ENCODE data around the gene TP63. TPM values are rescaled to one million over a fixed set of nuclear protein-coding genes. Genes with fewer than 3 reads are reported as not detected.

TP63 gene
- polyA plus RNA-seq, 1 experiment: not detected

DNA sequence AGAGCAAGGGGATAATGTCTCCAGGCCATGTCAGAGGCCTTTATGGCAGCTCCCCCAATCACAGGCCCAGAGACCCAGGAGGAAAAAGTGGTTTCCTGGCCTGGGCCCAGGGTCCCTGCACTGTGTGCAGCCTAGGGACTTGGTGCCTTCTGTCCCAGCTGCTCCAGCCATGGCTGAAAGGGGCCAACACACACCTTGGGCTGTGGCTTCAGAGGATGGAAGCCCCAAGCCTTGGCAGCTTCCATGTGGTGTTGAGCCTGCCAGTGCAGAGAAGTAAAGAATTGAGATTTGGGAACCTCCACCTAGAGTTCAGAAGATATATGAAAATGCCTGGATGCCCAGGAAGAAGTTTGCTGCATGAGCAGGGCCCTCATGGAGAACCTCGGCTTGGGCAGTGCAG lies 18.1 kb upstream of the TP63 start:
- TF ChIP-seq, protein P1, sequence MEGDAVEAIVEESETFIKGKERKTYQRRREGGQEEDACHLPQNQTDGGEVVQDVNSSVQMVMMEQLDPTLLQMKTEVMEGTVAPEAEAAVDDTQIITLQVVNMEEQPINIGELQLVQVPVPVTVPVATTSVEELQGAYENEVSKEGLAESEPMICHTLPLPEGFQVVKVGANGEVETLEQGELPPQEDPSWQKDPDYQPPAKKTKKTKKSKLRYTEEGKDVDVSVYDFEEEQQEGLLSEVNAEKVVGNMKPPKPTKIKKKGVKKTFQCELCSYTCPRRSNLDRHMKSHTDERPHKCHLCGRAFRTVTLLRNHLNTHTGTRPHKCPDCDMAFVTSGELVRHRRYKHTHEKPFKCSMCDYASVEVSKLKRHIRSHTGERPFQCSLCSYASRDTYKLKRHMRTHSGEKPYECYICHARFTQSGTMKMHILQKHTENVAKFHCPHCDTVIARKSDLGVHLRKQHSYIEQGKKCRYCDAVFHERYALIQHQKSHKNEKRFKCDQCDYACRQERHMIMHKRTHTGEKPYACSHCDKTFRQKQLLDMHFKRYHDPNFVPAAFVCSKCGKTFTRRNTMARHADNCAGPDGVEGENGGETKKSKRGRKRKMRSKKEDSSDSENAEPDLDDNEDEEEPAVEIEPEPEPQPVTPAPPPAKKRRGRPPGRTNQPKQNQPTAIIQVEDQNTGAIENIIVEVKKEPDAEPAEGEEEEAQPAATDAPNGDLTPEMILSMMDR (IDR thresholded peaks at IDR 0.05; ENCODE audit: low read depth, low read length): no peak
- no peak for DNase-seq (ENCODE audit: low read depth, low spot score)
- H3K4me3 ChIP-seq (ENCODE audit: low read depth, low read length): no peak overlapping the region
- no peaks in the 10 kb centered on the region for H3K9me3 ChIP-seq (ENCODE audit: control insufficient read depth, insufficient read depth, low read length)
- H3K27me3 ChIP-seq (ENCODE audit: control insufficient read depth, insufficient read depth, low read length): no peaks in the 10 kb centered on the region
- ChIA-PET CTCF (no interaction called here), POLR2A (no interaction called here)
- H3K27ac ChIP-seq (ENCODE audit: low read depth, low read length): no peak overlapping the region

- ChIA-PET CTCF (no interaction called here), POLR2A (no interaction called here)
- H3K27me3 ChIP-seq (ENCODE audit: control insufficient read depth, insufficient read depth, low read length): no peaks in the 10 kb centered on the region
- H3K4me3 ChIP-seq (ENCODE audit: low read depth, low read length): no peak overlapping the region
- TF ChIP-seq, protein P1 (IDR thresholded peaks at IDR 0.05; ENCODE audit: low read depth, low read length): no peak
- no peaks in the 10 kb centered on the region for H3K9me3 ChIP-seq (ENCODE audit: control insufficient read depth, insufficient read depth, low read length)
- no peak for DNase-seq (ENCODE audit: low read depth, low spot score)
- no peak overlapping the region for H3K27ac ChIP-seq (ENCODE audit: low read depth, low read length)
Observed at GRCh38 chr3:189621948-189622603, 9.1 kb upstream of the TP63 start.

DNA sequence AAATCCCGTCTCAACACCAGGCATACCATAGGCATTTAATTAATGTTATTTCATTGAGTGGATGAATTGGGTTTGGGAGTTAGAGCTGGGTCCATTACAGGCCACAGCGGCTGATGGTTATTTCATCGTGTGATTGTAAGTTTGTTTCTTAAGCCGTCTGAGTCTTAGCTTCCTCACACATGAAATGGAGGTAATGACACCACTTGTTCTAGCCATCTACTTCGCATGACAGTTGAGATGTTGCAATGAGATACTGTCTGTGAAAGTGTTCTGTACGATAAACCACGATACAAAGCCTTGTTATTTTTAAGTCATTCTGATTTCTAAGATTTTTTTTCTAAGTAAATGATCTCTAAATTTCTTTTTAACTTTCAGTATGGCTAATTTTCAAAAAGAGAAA lies 8.6 kb upstream of the TP63 start:
- POLR2A ChIA-PET: no interaction called here

GRCh38 chr3:189624130-189624529 lies 7.1 kb upstream of the TP63 start:
- Histone ChIP-seq H3K9me3 (ENCODE audit: control insufficient read depth, insufficient read depth, low read length) (no peaks in the 10 kb centered on the region), H3K27me3 (ENCODE audit: control insufficient read depth, insufficient read depth, low read length) (no peaks in the 10 kb centered on the region), H3K4me3 (ENCODE audit: low read depth, low read length) (no peak overlapping the region), H3K27ac (ENCODE audit: low read depth, low read length) (no peak overlapping the region)
- TF ChIP-seq, protein P1 (IDR thresholded peaks at IDR 0.05; ENCODE audit: low read depth, low read length): no peak
- ChIA-PET POLR2A (no interaction called here), CTCF (no interaction called here)
- no peak for DNase-seq (ENCODE audit: low read depth, low spot score)

More for the DNA sequence above, 8.6 kb upstream of the TP63 start:
- TF ChIP-seq, protein P1 (IDR thresholded peaks at IDR 0.05; ENCODE audit: low read depth, low read length): no peak
- H3K4me3 ChIP-seq (ENCODE audit: low read depth, low read length): no peak overlapping the region
- CTCF ChIA-PET: no interaction called here
- H3K27ac ChIP-seq (ENCODE audit: low read depth, low read length): no peak overlapping the region
- H3K27me3 ChIP-seq (ENCODE audit: control insufficient read depth, insufficient read depth, low read length): no peaks in the 10 kb centered on the region
- no peak for DNase-seq (ENCODE audit: low read depth, low spot score)
- no peaks in the 10 kb centered on the region for H3K9me3 ChIP-seq (ENCODE audit: control insufficient read depth, insufficient read depth, low read length)

DNA sequence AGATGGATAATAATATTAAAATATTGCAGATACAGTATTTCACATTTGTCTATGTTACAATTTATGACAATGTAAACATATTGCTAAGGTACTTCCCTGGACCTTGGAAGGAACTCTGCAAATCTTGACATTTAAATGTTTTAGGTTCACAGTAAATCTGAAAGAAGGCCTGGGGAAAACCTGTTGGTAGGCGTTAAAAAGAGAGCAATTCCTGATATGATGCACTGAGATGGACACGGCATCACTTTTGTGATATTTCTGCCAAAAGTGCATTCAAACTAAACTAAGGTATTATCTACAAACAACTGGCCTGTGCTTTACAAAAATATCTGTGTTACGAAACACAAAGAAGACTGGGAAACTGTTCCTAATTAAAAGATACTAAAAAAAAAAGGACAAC lies 6.1 kb upstream of the TP63 start:
- TF ChIP-seq, protein P1 (IDR thresholded peaks at IDR 0.05; ENCODE audit: low read depth, low read length): no peak
- Histone ChIP-seq H3K4me3 (ENCODE audit: low read depth, low read length) (no peak overlapping the region), H3K27ac (ENCODE audit: low read depth, low read length) (no peak overlapping the region), H3K9me3 (ENCODE audit: control insufficient read depth, insufficient read depth, low read length) (no peaks in the 10 kb centered on the region), H3K27me3 (ENCODE audit: control insufficient read depth, insufficient read depth, low read length) (no peaks in the 10 kb centered on the region)
- no peak for DNase-seq (ENCODE audit: low read depth, low spot score)
- ChIA-PET POLR2A (no interaction called here), CTCF (no interaction called here)

Measured in AG04450 (cell line).